Large intestine (tissue), 3 donors: Measurements from ENCODE around the gene ATP13A4. TPM values are rescaled to one million over a fixed set of nuclear protein-coding genes. Genes with fewer than 3 reads are reported as not detected.

Source experiments
- DNase-seq, 2 donors: peaks; one replicate each; pipeline versions ENCODE4 v3.0.0 to v3.0.0-alpha.2; 2013
- H3K27ac ChIP-seq: one replicate; pipeline ENCODE4 v1.5.1; 2013; ENCODE audit warnings: low read length
- H3K27me3 ChIP-seq: 2 replicates; pipeline ENCODE4 v1.6.1; 2013; ENCODE audit warnings: low read length; ENCODE audit not compliant: control insufficient read depth, insufficient read depth
- H3K36me3 ChIP-seq: 2 replicates; pipeline ENCODE4 v1.6.1; 2013; ENCODE audit warnings: low read length; ENCODE audit not compliant: control insufficient read depth, insufficient read depth
- H3K4me1 ChIP-seq: one replicate; pipeline ENCODE4 v1.6.1; 2013; ENCODE audit warnings: low read length; ENCODE audit not compliant: control insufficient read depth, insufficient read depth
- H3K4me3 ChIP-seq: one replicate; pipeline ENCODE4 v1.5.1; 2013; ENCODE audit warnings: low read length
- H3K9me3 ChIP-seq: one replicate; pipeline ENCODE4 v1.6.1; 2013; ENCODE audit warnings: mild to moderate bottlenecking, low read depth, low read length, moderate library complexity; ENCODE audit not compliant: control insufficient read depth
- WGBS: methylation state at CpG from one replicate; pipeline ENCODE4 v1.1.5; 2013; ENCODE audit warnings: low lambda C conversion rate; ENCODE audit not compliant: insufficient coverage; 5-methylcytosine and 5-hydroxymethylcytosine counted together
- polyA plus RNA-seq: library from polyadenylated mRNA; unstranded; fragments of 120-200 nt; gene quantifications from one replicate; pipeline ENCODE4 v1.2.1, GENCODE V29; 2013

Gene ATP13A4
- polyA plus RNA-seq, 1 donor, result 15.6 TPM

DNA sequence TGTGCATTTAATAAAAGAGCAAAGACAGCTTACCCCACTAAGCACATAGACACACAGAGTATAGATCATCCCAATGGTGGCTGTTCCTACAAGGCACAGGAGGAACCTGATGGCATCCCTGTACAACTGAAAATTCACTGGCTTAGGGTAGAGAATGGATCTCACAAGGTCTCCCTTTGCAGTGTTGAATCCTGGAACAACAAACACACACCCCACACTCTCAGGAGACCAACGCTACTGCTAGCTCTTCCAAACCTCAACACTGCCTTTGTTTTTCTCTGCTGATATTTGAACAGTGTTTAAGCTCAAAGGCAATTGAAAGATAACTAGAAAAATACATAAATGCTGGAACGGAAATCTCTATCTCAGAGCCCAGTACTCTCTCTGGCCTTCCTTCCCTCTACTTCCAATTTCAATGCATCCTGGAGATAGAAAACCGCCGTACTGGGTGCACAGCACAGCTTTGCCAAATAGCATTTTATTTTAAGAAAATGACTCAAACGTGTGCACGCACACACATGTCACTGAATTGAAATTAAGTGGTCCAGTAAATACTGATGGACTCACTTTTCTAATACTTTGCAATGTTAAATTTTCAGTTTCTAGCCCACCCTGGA lies 88.6 kb downstream of the ATP13A4 start:
- peaks cover 7% of the 10 kb centered on the region for H3K4me1 ChIP-seq
- peak in 1 of 2 donors; percentile 46 for DNase-seq
- H3K27me3 ChIP-seq, result no peaks in the 10 kb centered on the region
- H3K27ac ChIP-seq, result peak overlapping the region; percentile 57
- H3K4me3 ChIP-seq, result no peak overlapping the region
- no CpG with 5 or more reads among the region's 6 CpGs for WGBS
- no peaks in the 10 kb centered on the region for H3K36me3 ChIP-seq
- H3K9me3 ChIP-seq, result peaks cover 7% of the 10 kb centered on the region

DNA sequence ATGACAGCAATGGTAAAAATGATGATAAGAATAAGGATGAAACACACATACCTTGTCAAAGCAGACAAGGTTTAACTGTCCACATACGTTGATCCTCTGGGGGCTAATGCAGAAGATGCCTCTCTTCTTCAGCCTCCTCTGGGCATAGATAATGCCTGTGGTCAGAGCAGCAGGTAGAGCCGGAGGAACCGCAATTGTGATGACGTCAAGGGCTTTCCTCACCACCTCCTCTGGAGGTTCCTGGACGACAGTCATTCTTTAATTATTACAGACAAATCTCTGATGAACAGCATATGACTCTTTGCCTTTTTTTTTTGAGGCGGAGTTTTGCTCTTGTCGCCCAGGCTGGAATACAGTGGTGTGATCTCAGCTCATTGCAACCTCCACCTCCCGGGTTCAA lies 89.8 kb downstream of the ATP13A4 start:
- no peak for DNase-seq
- Histone ChIP-seq H3K27ac (no peak overlapping the region), H3K4me3 (no peak overlapping the region), H3K4me1 (peaks cover 7% of the 10 kb centered on the region), H3K27me3 (no peaks in the 10 kb centered on the region), H3K9me3 (peaks cover 7% of the 10 kb centered on the region), H3K36me3 (no peaks in the 10 kb centered on the region)
- WGBS, result 100% methylated on average over 1 of the region's 8 CpGs

- DNase-seq, result no peak
- Histone ChIP-seq H3K4me3 (no peak overlapping the region), H3K27ac (no peak overlapping the region), H3K4me1 (no peaks in the 10 kb centered on the region), H3K9me3 (no peaks in the 10 kb centered on the region), H3K27me3 (no peaks in the 10 kb centered on the region), H3K36me3 (peaks cover 5% of the 10 kb centered on the region)
- WGBS, result 100% methylated on average over 1 of the region's 4 CpGs
Measured at GRCh38 chr3:193457526-193457925, 97.2 kb downstream of the ATP13A4 start.

DNA sequence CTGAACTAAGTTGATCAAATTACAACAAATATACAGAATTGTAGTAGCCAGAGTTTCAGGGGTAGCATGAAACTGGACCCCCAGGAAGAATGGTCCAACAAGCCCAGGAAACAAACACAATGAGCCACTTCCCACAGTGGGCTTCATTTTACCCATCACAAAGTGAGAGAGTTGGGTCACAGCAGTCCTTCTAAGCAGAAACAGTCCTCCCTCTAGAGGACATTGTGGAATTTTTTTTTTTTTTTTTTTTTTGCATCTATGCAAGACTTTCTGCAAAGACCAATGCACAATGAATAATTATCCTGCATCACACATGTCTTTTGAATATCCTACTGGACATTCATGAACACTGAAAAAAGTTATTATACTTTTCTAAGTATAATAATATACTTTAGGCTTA lies 102.4 kb downstream of the ATP13A4 start:
- no peaks in the 10 kb centered on the region for H3K27me3 ChIP-seq
- H3K4me3 ChIP-seq, result no peak overlapping the region
- no peaks in the 10 kb centered on the region for H3K4me1 ChIP-seq
- no peaks in the 10 kb centered on the region for H3K9me3 ChIP-seq
- DNase-seq, result no peak
- H3K36me3 ChIP-seq, result peaks cover 6% of the 10 kb centered on the region
- H3K27ac ChIP-seq, result no peak overlapping the region

DNA sequence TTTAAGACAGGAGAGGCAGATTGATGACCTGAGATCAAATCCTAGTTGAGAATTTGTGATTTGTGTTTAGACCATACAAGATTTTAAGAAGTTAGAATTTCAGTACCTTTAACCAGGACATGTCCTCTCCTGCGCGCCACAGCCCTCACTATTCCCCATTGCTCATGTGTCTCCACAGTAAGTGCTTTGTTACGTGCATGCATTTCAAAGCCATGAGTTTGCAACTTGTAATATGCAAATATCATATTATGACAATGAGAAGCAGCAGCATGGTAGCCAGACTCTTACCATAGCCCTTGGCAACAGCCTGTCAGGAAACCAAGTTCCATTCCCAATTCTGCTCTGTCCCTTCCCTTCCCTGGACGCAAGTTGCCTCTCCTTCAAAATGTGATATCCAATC lies 102.8 kb downstream of the ATP13A4 start:
- Histone ChIP-seq H3K9me3 (no peaks in the 10 kb centered on the region), H3K27ac (no peak overlapping the region), H3K4me3 (no peak overlapping the region), H3K36me3 (peaks cover 6% of the 10 kb centered on the region), H3K27me3 (no peaks in the 10 kb centered on the region), H3K4me1 (no peaks in the 10 kb centered on the region)
- no peak for DNase-seq
- WGBS, result 100% methylated on average over 3 of the region's 4 CpGs

DNA sequence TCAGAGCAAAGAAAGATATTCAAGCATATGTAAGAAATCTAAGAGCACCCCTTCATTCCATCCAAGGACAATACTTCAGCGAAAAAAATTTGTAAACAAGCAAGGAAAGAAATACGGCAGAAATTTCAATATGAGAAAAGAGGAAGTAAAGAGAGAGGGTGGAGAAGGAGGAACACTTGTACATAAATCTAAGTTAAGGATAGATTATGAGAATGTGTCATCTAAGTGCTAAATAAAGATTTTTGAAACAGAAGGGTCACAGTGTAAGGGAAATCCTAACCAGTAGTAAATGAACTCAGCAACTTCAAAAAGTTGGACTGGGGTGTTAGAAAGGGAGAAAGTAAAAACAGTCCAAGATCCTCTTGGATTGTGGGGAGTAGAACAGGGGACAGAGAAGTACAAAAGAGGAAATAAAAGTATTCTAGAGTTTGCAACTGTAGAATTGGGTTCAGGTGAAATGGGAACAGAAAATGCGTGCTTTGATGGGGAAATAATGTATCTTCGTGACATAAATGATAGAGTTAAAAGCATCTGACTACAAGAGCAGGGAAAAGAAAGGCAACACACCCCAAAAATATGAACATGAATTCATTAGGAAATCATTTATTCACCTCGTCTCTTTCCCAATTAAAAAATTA lies 107.6 kb downstream of the ATP13A4 start:
- no peak overlapping the region for H3K27ac ChIP-seq
- no peak overlapping the region for H3K4me3 ChIP-seq
- no peaks in the 10 kb centered on the region for H3K9me3 ChIP-seq
- whole genome bisulfite sequencing, result 91% methylated on average over 4 of the region's 5 CpGs
- H3K4me1 ChIP-seq, result no peaks in the 10 kb centered on the region
- no peak for DNase-seq
- no peaks in the 10 kb centered on the region for H3K27me3 ChIP-seq
- H3K36me3 ChIP-seq, result peaks cover 4% of the 10 kb centered on the region

DNA sequence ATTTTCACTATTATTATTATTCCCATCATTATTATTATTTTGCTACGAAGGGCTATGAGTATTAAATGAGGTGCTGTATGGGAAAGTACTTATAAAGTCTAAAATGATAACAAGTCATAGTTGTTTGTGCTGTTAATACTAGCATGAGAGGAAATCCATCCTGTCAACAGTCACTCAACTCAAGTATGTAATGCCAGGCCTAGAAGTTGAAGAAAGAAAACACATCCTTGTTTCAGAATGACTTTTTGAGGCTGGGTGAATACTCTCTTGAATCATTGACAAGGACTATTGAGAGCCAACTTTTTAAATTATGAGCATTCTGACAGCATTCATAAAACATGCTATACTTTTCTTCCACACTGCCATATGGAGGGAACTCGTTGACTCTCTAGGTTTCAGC lies 115.3 kb downstream of the ATP13A4 start:
- no peak overlapping the region for H3K27ac ChIP-seq
- no peaks in the 10 kb centered on the region for H3K27me3 ChIP-seq
- H3K9me3 ChIP-seq, result no peaks in the 10 kb centered on the region
- WGBS, result no CpG with 5 or more reads among the region's 2 CpGs
- DNase-seq, result no peak
- peaks cover 2% of the 10 kb centered on the region for H3K36me3 ChIP-seq
- H3K4me1 ChIP-seq, result no peaks in the 10 kb centered on the region
- no peak overlapping the region for H3K4me3 ChIP-seq

GRCh38 chr3:193418576-193419373 lies 135.9 kb downstream of the ATP13A4 start:
- H3K27ac ChIP-seq, result no peak overlapping the region
- H3K36me3 ChIP-seq, result peaks cover 3% of the 10 kb centered on the region
- DNase-seq, result no peak
- H3K4me3 ChIP-seq, result no peak overlapping the region
- WGBS, result no CpG with 5 or more reads among the region's 4 CpGs
- no peaks in the 10 kb centered on the region for H3K27me3 ChIP-seq
- peaks cover 3% of the 10 kb centered on the region for H3K9me3 ChIP-seq
- no peaks in the 10 kb centered on the region for H3K4me1 ChIP-seq

DNA sequence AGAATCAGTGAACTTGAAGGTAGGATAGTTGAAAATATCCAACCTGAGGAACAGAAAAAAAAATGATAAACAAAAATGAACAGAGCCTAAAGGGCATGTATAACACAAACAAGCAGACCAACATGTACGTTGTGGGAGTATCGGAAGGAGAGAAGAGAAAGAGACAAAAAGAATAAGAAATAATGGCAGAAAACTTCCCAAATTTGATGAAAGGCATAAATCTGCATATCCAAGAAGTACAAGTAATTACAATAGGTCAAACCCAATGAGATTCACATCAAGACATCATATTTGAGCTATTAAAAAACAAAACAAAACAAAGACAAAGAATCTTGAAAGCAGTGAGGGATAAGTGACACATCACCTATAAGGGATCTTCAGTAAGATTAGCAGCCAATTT lies 138.1 kb downstream of the ATP13A4 start:
- DNase-seq, result no peak
- no CpG with 5 or more reads among the region's 2 CpGs for WGBS
- peaks cover 8% of the 10 kb centered on the region for H3K36me3 ChIP-seq

GRCh38 chr3:193407688-193408087 lies 147.0 kb downstream of the ATP13A4 start:
- Histone ChIP-seq H3K4me3 (no peak overlapping the region), H3K36me3 (peaks cover 7% of the 10 kb centered on the region), H3K27me3 (no peaks in the 10 kb centered on the region), H3K9me3 (no peaks in the 10 kb centered on the region), H3K4me1 (no peaks in the 10 kb centered on the region), H3K27ac (no peak overlapping the region)
- DNase-seq, result no peak
- no CpG with 5 or more reads among the region's 1 CpG for WGBS

More for the DNA sequence above, 138.1 kb downstream of the ATP13A4 start:
- Histone ChIP-seq H3K27ac (no peak overlapping the region), H3K4me3 (no peak overlapping the region), H3K27me3 (no peaks in the 10 kb centered on the region), H3K4me1 (no peaks in the 10 kb centered on the region), H3K9me3 (peaks cover 3% of the 10 kb centered on the region)
